Activated T-helper 17 cell treated with anti-CD3 and anti-CD28 coated beads, Interleukin-2, amount 50 U/mL, for 72 hours (primary cell): ENCODE data around the gene ST7. TPM values are rescaled to one million over a fixed set of nuclear protein-coding genes. Genes with fewer than 3 reads are reported as not detected.

Experiments
- ATAC-seq: fragments of 150-1000 bp; cut with Tn5 transposase; replicated peaks from 2 replicates; pipeline ENCODE4 v1.10.0; 2021; ENCODE audit warnings: mild to moderate bottlenecking, moderate library complexity
- H3K27ac Mint-ChIP-seq: one replicate; pipeline ENCODE4 v1.8.0; 2022; ENCODE audit warnings: mixed read lengths
- H3K27me3 Mint-ChIP-seq: one replicate; pipeline ENCODE4 v1.8.0; 2022; ENCODE audit warnings: mixed read lengths
- H3K36me3 Mint-ChIP-seq: one replicate; pipeline ENCODE4 v1.8.0; 2022; ENCODE audit warnings: low read depth, mild to moderate bottlenecking, mixed read lengths
- H3K4me1 Mint-ChIP-seq: one replicate; pipeline ENCODE4 v1.8.0; 2022; ENCODE audit warnings: mixed read lengths
- H3K4me3 Mint-ChIP-seq: one replicate; pipeline ENCODE4 v1.8.0; 2022; ENCODE audit warnings: mild to moderate bottlenecking, mixed read lengths
- H3K9me3 Mint-ChIP-seq: one replicate; pipeline ENCODE4 v1.8.0; 2022; ENCODE audit warnings: mixed read lengths
- total RNA-seq, 2 donors: library from RNA; stranded (reverse); gene quantifications; one replicate each; pipeline ENCODE4 v1.2.3, GENCODE V29; 2022

ST7 gene
- total RNA-seq, 2 donors from 2014 or later: 12.5 to 14.4 TPM

- ATAC-seq: no peak
- no peaks in the 10 kb centered on the region for H3K36me3 Mint-ChIP-seq
- no peaks in the 10 kb centered on the region for H3K9me3 Mint-ChIP-seq
- H3K4me1 Mint-ChIP-seq: no peaks in the 10 kb centered on the region
- no peak overlapping the region for H3K27ac Mint-ChIP-seq
- no peaks in the 10 kb centered on the region for H3K27me3 Mint-ChIP-seq
- H3K4me3 Mint-ChIP-seq: no peak overlapping the region
Observed at GRCh38 chr7:117035465-117035862, 82.2 kb downstream of the ST7 start.

- Mint-ChIP-seq H3K36me3 (no peaks in the 10 kb centered on the region), H3K9me3 (no peaks in the 10 kb centered on the region), H3K4me3 (no peak overlapping the region), H3K27me3 (no peaks in the 10 kb centered on the region), H3K4me1 (peaks cover 6% of the 10 kb centered on the region), H3K27ac (no peak overlapping the region)
- ATAC-seq: no peak
Observed at GRCh38 chr7:117036053-117036669, 82.9 kb downstream of the ST7 start.

- H3K27ac Mint-ChIP-seq: no peak overlapping the region
- no peaks in the 10 kb centered on the region for H3K36me3 Mint-ChIP-seq
- peaks cover 6% of the 10 kb centered on the region for H3K4me1 Mint-ChIP-seq
- no peak overlapping the region for H3K4me3 Mint-ChIP-seq
- ATAC-seq: no peak
- no peaks in the 10 kb centered on the region for H3K9me3 Mint-ChIP-seq
- no peaks in the 10 kb centered on the region for H3K27me3 Mint-ChIP-seq
Observed at GRCh38 chr7:117036836-117037235, 83.5 kb downstream of the ST7 start.

GRCh38 chr7:117038408-117038807 lies 85.1 kb downstream of the ST7 start:
- Mint-ChIP-seq H3K4me3 (no peak overlapping the region), H3K27me3 (no peaks in the 10 kb centered on the region), H3K27ac (no peak overlapping the region), H3K9me3 (no peaks in the 10 kb centered on the region), H3K4me1 (peaks cover 6% of the 10 kb centered on the region), H3K36me3 (no peaks in the 10 kb centered on the region)
- no peak for ATAC-seq

- Mint-ChIP-seq H3K9me3 (no peaks in the 10 kb centered on the region), H3K4me1 (peaks cover 6% of the 10 kb centered on the region), H3K36me3 (no peaks in the 10 kb centered on the region), H3K27me3 (no peaks in the 10 kb centered on the region), H3K4me3 (no peak overlapping the region), H3K27ac (peak overlapping the region; percentile 59)
- ATAC-seq: peak; percentile 95
Observed at GRCh38 chr7:117041007-117041406, 87.7 kb downstream of the ST7 start.

GRCh38 chr7:117041822-117042221 lies 88.5 kb downstream of the ST7 start:
- no peaks in the 10 kb centered on the region for H3K27me3 Mint-ChIP-seq
- no peaks in the 10 kb centered on the region for H3K36me3 Mint-ChIP-seq
- H3K4me3 Mint-ChIP-seq: no peak overlapping the region
- H3K4me1 Mint-ChIP-seq: peaks cover 6% of the 10 kb centered on the region
- no peaks in the 10 kb centered on the region for H3K9me3 Mint-ChIP-seq
- no peak for ATAC-seq
- H3K27ac Mint-ChIP-seq: no peak overlapping the region

GRCh38 chr7:117043108-117043825 lies 90.0 kb downstream of the ST7 start:
- Mint-ChIP-seq H3K9me3 (no peaks in the 10 kb centered on the region), H3K27ac (no peak overlapping the region), H3K4me1 (peaks cover 11% of the 10 kb centered on the region), H3K27me3 (no peaks in the 10 kb centered on the region), H3K4me3 (no peak overlapping the region), H3K36me3 (no peaks in the 10 kb centered on the region)
- ATAC-seq: no peak

- ATAC-seq: peak; percentile 9
- Mint-ChIP-seq H3K27ac (no peak overlapping the region), H3K9me3 (no peaks in the 10 kb centered on the region), H3K4me3 (no peak overlapping the region), H3K4me1 (peaks cover 22% of the 10 kb centered on the region), H3K36me3 (no peaks in the 10 kb centered on the region), H3K27me3 (no peaks in the 10 kb centered on the region)
Observed at GRCh38 chr7:117044664-117045063, 91.4 kb downstream of the ST7 start.

GRCh38 chr7:117045927-117046710 lies 92.8 kb downstream of the ST7 start:
- Mint-ChIP-seq H3K36me3 (no peaks in the 10 kb centered on the region), H3K27me3 (no peaks in the 10 kb centered on the region), H3K27ac (no peak overlapping the region), H3K9me3 (no peaks in the 10 kb centered on the region), H3K4me1 (peaks cover 18% of the 10 kb centered on the region), H3K4me3 (no peak overlapping the region)
- no peak for ATAC-seq

- Mint-ChIP-seq H3K36me3 (no peaks in the 10 kb centered on the region), H3K4me3 (no peak overlapping the region), H3K9me3 (peaks cover 3% of the 10 kb centered on the region), H3K27ac (no peak overlapping the region), H3K27me3 (no peaks in the 10 kb centered on the region), H3K4me1 (peaks cover 23% of the 10 kb centered on the region)
- ATAC-seq: no peak
Observed at GRCh38 chr7:117047496-117047895, 94.2 kb downstream of the ST7 start.

GRCh38 chr7:117048114-117048866 lies 95.0 kb downstream of the ST7 start:
- no peaks in the 10 kb centered on the region for H3K36me3 Mint-ChIP-seq
- H3K27ac Mint-ChIP-seq: no peak overlapping the region
- no peak overlapping the region for H3K4me3 Mint-ChIP-seq
- peak; percentile 11 for ATAC-seq
- H3K27me3 Mint-ChIP-seq: no peaks in the 10 kb centered on the region
- peaks cover 3% of the 10 kb centered on the region for H3K9me3 Mint-ChIP-seq
- H3K4me1 Mint-ChIP-seq: peaks cover 23% of the 10 kb centered on the region

- H3K4me1 Mint-ChIP-seq: peaks cover 23% of the 10 kb centered on the region
- H3K27me3 Mint-ChIP-seq: no peaks in the 10 kb centered on the region
- H3K27ac Mint-ChIP-seq: no peak overlapping the region
- H3K9me3 Mint-ChIP-seq: peaks cover 3% of the 10 kb centered on the region
- H3K36me3 Mint-ChIP-seq: no peaks in the 10 kb centered on the region
- no peak for ATAC-seq
- no peak overlapping the region for H3K4me3 Mint-ChIP-seq
Observed at GRCh38 chr7:117048882-117049281, 95.6 kb downstream of the ST7 start.

GRCh38 chr7:117051808-117052207 lies 98.5 kb downstream of the ST7 start:
- no peaks in the 10 kb centered on the region for H3K36me3 Mint-ChIP-seq
- H3K9me3 Mint-ChIP-seq: peaks cover 3% of the 10 kb centered on the region
- H3K27ac Mint-ChIP-seq: no peak overlapping the region
- H3K4me3 Mint-ChIP-seq: no peak overlapping the region
- H3K4me1 Mint-ChIP-seq: peaks cover 23% of the 10 kb centered on the region
- ATAC-seq: no peak
- H3K27me3 Mint-ChIP-seq: no peaks in the 10 kb centered on the region

- Mint-ChIP-seq H3K36me3 (no peaks in the 10 kb centered on the region), H3K4me3 (no peak overlapping the region), H3K9me3 (peaks cover 3% of the 10 kb centered on the region), H3K4me1 (peaks cover 16% of the 10 kb centered on the region), H3K27ac (no peak overlapping the region), H3K27me3 (no peaks in the 10 kb centered on the region)
- ATAC-seq: no peak
Observed at GRCh38 chr7:117053432-117053831, 100.1 kb downstream of the ST7 start.
